HG03442 (cell line): Measurements from ENCODE around the gene SLC16A11.
"Not testable (repeated sequence)": the region's sequence is repeated elsewhere in the genome, so short reads cannot be mapped to it uniquely, and the experiment has no call there.

Experiments used
- ATAC-seq: cut with Tn5 transposase; IDR thresholded peaks from one replicate; pipeline ENCODE4 v1.9.1; 2021; ENCODE audit warnings: mild to moderate bottlenecking, moderate library complexity; ENCODE audit not compliant: unreplicated experiment

The SLC16A11 gene

GRCh38 chr17:7011942-7012254 lies 32.0 kb downstream of the SLC16A11 start:
- ATAC-seq = no peak

GRCh38 chr17:7011415-7011814 lies 32.5 kb downstream of the SLC16A11 start:
- ATAC-seq = no peak

GRCh38 chr17:7010523-7010922 lies 33.4 kb downstream of the SLC16A11 start:
- no peak for ATAC-seq

- no peak for ATAC-seq
These were observed 36.7 kb downstream of the SLC16A11 start for GRCh38 chr17:7007143-7007542.

GRCh38 chr17:7005716-7006115 lies 38.2 kb downstream of the SLC16A11 start:
- no peak for ATAC-seq

- ATAC-seq = no peak
These were observed 39.3 kb downstream of the SLC16A11 start for GRCh38 chr17:7004398-7005253.

GRCh38 chr17:7003745-7004144 lies 40.1 kb downstream of the SLC16A11 start:
- ATAC-seq = no peak

GRCh38 chr17:7002288-7003047 lies 41.4 kb downstream of the SLC16A11 start:
- no peak for ATAC-seq

- ATAC-seq = no peak
These were observed 42.5 kb downstream of the SLC16A11 start for GRCh38 chr17:7001318-7001961.

- ATAC-seq = no peak
These were observed 44.9 kb downstream of the SLC16A11 start for GRCh38 chr17:6998855-6999508.

- ATAC-seq = no peak
These were observed 46.7 kb downstream of the SLC16A11 start for GRCh38 chr17:6997171-6997570.

GRCh38 chr17:6996256-6997011 lies 47.5 kb downstream of the SLC16A11 start:
- no peak for ATAC-seq

- ATAC-seq = no peak
These were observed 48.2 kb downstream of the SLC16A11 start, which contains the start of gene ALOX12 for GRCh38 chr17:6995500-6996255. ALOX12 (plus strand) TSS chr17:6996049; CDS start chr17:6996118, 69 bp downstream.

GRCh38 chr17:6994666-6995256 lies 49.1 kb downstream of the SLC16A11 start:
- ATAC-seq = no peak

GRCh38 chr17:6994118-6994598 lies 49.7 kb downstream of the SLC16A11 start:
- no peak for ATAC-seq

- ATAC-seq = not testable (repeated sequence)
These were observed 50.3 kb downstream of the SLC16A11 start for GRCh38 chr17:6993613-6994056.
